Transverse colon (tissue), 3 donors: Measurements from ENCODE around the gene FOXA1.

Experiments used
- POLR2A ChIP-seq: fragments of 450-650 bp; IDR thresholded peaks from one replicate; pipeline ENCODE4 v1.6.1; 2016; ENCODE audit warnings: antibody characterized with exemption, mild to moderate bottlenecking, moderate library complexity
- TF ChIP-seq, protein P1 (sequence below), 5 experiments: fragments of 200-600 bp in 3 of 5; fragments of 450-650 bp in 2 of 5; sonication (generic) in 3 of 5; IDR thresholded peaks; 1 replicate in 2 of 5; 2 replicates in 3 of 5; pipeline ENCODE4 v1.5.1; 2016 to 2017; ENCODE audit warnings: antibody characterized with exemption in 5 of 5, inconsistent platforms in 3 of 5, mild to moderate bottlenecking in 2 of 5, moderate library complexity in 1 of 5

DNA sequence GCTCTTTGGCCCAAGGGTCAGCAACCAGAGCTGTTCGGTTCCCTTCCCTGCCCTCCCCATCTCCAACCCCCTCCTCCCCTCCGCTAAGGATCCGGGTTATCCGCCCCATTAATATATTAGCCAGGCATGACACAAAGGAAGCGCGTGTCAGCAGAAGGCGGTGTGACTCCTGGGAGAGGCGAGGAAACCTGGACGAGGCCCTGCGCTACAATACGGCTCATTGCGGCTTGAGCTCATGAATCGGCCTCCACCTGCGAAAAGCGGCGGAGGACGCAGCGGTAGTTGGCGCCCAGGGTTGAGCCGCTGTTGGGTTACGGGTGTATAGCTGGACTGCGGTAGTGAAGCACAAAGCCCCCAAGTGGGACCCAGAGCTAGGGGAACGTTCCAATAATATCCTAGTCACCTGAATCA, 9.9 kb downstream of the FOXA1 start:
- peak; percentile 10 for TF ChIP-seq POLR2A
- TF ChIP-seq, protein P1, sequence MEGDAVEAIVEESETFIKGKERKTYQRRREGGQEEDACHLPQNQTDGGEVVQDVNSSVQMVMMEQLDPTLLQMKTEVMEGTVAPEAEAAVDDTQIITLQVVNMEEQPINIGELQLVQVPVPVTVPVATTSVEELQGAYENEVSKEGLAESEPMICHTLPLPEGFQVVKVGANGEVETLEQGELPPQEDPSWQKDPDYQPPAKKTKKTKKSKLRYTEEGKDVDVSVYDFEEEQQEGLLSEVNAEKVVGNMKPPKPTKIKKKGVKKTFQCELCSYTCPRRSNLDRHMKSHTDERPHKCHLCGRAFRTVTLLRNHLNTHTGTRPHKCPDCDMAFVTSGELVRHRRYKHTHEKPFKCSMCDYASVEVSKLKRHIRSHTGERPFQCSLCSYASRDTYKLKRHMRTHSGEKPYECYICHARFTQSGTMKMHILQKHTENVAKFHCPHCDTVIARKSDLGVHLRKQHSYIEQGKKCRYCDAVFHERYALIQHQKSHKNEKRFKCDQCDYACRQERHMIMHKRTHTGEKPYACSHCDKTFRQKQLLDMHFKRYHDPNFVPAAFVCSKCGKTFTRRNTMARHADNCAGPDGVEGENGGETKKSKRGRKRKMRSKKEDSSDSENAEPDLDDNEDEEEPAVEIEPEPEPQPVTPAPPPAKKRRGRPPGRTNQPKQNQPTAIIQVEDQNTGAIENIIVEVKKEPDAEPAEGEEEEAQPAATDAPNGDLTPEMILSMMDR (IDR thresholded peaks at IDR 0.05) = no peak
